ENCODE results near the gene SOX4.

Gene SOX4

DNA sequence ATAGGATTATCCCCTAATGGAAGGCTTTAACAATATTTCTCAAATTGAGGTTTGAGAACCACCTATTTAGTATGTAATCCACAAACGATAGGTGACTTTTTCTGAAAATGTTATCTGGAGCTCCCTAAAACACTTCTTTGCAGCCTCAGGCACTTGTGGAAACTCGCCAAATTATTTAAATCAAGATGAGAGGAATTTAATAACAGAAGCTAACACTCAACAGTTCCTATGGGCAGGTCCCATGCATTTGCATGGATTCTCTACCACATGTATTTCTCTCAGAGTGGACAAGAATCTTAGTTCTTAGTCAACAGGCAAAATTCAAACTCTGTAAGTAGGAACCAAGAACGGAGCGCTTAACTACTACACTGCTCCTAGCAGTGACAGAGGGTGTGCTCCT lies 20.7 kb downstream of the SOX4 start:
- no peak for DNase-seq (ENCODE audit: low spot score)

DNA sequence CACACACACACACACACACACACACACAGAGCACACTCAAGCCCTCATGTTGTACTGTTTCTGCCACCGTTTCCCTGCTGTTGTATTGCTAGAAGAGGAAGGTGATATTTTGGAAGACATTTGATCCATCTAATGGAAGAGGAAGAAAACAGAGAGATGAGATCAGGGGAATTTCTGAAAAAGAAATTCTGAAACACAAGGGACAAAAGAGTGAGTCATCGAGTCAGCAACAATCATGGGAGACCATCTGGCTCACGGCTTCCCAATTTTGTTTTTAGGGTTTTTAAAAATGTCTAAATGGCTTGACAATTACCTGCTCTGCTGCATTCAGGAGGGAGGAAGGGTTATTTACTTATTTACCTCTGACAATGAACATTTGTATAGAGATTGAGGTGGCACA lies 22.0 kb downstream of the SOX4 start:
- DNase-seq (ENCODE audit: low spot score), result no peak

DNA sequence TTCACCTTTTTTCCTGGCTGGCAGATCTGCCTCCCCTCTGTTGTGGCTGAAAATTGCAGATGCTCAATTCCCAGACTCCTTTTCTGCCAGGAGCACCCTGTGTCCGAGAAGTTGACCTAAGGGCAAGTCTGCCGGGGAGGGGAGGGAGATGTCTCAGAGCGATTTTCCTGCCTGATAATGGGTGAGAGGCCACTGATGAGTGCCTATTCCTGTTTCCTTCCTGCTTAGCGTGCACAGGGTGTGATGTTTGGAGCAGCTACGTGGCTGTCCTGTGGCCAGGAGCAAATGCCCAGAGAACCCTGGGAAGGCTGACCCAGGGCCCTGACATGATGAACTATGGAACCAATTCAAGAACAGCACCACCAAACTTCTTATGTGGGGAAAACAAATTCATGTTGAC lies 22.5 kb downstream of the SOX4 start:
- no peak for DNase-seq (ENCODE audit: low spot score)

DNA sequence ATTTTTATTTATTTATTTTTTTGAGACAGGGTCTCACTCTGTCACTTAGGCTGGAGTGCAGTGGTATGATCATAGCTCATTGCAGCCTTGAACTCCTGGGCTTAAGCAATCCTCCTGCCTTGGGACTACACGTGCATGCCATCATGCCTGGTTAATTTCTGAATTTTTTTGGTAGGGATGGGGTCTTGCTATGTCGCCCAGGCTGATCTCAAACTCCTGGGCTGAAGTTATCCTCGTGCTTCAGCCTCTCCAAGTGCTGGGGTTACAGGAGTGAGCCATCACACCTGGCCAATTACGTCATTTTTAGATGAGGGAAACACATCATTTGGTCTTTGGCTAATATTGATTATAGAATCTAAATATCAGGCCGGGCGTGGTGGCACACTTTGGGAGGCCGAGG lies 32.1 kb downstream of the SOX4 start:
- DNase-seq (ENCODE audit: low spot score), result no peak

DNA sequence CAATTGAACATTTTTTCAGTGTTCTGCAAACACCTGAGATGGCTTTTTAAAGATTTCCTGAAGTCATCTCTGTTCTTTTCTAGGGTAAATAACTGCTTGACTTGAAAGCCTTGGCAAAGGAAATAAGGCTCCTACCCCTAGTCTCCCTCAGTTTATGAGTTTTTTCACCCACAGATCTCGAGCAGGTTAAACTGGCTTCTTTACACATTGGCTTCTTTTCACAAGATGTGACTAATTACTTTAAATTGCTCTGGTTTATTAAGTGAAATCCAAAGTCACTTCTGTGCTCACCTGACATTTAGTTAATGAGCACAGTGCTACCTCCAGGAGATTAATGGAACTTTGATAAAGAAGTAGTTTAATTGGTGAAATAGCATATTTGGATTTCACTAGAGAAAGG lies 33.2 kb downstream of the SOX4 start:
- DNase-seq (ENCODE audit: low spot score), result no peak

DNA sequence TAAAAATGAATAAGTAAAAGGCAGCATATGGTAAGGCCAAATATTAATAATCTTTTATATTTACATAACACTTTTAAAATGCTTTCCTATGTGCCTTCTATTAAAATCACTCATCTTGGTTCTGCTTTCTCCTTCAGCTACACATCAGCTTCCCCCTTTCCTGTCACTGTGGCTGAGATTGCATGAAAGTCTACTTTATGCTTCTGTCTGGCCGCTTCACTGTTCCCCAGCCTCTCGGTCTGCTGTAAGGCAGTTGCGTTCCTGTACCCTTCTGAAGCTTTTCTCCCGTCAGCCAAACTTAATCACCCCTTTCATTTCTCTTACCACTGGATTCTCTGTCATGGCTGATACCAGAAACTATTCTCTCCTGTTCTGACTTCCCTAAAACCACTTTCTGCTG lies 34.6 kb downstream of the SOX4 start:
- DNase-seq (ENCODE audit: low spot score), result no peak

DNA sequence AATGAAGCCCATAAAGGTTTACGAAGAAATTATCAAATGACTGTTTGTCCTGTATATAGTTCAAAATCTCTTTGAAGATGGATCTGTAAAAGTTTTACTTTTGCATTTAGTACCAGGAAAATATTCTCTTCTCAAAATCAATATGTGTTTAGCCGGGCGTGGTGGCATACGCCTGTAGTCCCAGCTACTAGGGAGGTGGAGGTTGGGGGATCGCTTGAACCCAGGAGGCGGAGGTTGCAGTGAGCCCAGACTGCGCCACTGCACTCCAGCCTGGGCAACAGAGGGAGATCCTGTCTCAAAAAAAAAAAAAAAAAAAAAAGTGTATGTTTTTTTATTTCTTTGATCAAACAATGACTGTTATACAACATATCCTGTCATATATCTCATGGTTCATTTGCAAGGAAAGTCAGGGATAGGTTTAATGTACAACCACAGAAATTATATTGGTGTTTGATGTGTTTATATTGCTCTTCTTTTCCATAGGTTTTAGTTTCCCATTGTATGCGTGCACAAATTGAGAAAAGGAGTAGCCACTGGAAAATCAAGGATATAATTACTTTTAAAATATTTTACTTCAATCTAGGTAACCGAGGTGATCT lies 40.1 kb downstream of the SOX4 start:
- no peak for DNase-seq (ENCODE audit: low spot score)

DNA sequence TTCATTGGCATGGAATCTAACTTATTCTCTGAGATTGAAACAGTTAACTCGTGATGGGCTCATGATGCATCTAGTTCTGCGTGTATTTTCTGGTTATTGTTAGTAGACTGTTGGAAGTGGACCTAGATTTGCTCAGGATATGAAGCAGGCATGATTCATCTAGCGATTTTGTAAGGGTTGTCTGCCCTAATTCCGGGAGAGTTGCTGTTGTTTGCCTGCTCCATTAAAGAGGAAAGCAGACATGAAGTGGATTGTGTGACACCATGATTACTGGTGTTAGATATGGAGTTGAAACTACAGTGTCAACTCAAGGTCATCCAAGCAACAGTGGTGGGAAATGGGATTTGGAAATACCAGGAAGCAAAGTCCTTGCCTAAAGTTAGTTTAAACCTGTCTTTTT lies 41.0 kb downstream of the SOX4 start:
- DNase-seq (ENCODE audit: low spot score), result peak; percentile 82

DNA sequence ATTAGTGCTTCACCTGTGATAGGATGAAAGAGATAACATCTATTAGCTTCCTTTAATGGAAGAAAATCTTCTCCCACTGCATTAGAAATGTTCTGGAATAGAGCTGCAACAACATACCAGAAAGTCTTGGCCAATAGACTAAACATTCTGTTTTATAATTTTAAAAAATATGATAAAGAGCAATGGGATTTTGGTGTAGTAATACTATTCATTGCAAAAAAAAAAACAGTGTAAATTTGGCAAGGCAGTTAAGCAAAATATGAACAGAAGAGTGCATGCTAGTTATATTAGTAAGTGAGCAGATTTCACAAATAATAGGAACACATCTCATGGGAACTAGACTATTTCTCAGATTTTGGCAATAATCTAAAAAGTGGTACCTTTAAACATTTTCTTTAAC lies 43.3 kb downstream of the SOX4 start:
- no peak for DNase-seq (ENCODE audit: low spot score)

DNA sequence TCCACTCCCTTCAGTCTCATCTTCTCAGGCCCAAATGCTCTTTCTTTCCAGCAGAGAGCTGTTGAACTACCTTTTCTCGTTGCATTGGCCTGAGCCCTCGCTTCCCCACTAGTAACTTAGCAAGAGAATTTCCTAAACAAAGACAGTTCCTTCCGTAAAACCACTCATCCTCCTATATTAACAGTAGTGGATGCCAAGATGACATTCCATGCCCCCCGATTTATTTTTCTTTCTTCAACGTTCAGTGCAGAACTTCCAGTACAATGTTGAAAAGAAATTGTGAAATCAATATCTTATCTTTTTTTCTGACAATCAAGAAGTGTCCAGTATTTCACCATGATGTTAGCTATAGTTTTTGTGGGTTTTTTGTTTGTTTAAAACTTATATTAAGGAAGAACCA lies 45.8 kb downstream of the SOX4 start:
- no peak for DNase-seq (ENCODE audit: low spot score)
